ENCODE results near the gene FRAS1. TPM values are rescaled to one million over a fixed set of nuclear protein-coding genes. Genes with fewer than 3 reads are reported as not detected.
"Not testable (repeated sequence)": the region's sequence is repeated elsewhere in the genome, so short reads cannot be mapped to it uniquely, and the experiment has no call there.

FRAS1 gene
- total RNA-seq, 1 donor from 2014 or later = 0.13 TPM

DNA sequence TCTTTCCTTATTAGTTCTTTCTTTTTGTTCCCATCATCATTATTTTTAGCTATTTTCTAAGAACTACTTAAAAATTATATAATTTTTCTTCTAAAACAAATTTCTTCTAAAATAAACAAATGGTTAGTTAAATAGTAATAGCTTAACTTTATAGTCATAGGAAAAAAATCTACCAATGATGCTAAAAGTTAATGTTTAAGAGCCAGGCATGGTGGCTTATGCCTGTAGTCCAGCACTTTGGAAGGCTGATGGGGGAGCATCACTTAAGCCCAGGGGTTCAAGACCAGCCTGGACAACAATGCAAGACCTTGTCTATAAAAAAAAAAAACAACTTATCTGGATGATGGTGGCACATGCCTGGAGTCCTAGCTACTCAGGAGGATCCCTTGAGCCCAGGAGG lies 367.3 kb downstream of the FRAS1 start:
- DNase-seq (ENCODE audit: low read depth in 2 of 2) = no peak

DNA sequence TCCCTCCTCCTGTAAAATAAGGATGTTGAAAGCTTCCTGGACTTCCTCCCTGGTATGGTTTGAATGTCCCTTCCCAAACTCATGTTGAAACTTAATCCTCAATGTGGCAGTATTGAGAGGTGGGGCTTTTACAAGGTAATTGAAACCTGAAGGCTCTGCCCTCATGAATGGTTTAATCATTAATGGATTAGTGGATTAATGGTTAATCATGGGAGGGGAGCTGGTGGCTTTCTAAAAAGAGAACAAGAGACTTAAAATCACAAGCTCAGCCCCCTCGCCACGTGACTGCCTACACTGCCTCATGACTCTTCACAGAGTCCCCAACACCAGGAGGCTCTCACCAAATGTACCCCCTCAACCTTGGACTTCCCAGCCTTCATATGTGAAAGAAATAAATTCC lies 369.8 kb downstream of the FRAS1 start:
- DNase-seq (ENCODE audit: low read depth in 2 of 2) = no peak

DNA sequence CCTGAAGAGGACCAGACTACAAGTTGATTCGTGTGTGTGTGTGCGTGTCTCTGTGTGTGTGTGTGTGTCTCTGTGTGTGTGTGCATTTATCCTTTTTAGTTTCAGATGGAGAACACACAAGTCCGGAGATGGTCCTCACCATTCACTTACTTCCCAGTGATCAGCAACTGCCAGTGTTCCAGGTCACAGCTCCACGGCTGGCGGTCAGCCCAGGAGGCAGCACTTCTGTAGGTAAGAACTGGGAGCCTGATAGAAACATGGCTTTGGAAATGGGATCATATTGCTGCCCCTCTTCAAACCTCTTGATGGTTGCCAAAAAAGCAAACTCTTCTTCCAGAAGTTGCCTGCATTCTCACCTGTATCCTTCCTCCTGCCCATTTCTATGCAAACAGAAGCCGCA lies 371.9 kb downstream of the FRAS1 start:
- DNase-seq (ENCODE audit: low read depth in 2 of 2) = no peak

DNA sequence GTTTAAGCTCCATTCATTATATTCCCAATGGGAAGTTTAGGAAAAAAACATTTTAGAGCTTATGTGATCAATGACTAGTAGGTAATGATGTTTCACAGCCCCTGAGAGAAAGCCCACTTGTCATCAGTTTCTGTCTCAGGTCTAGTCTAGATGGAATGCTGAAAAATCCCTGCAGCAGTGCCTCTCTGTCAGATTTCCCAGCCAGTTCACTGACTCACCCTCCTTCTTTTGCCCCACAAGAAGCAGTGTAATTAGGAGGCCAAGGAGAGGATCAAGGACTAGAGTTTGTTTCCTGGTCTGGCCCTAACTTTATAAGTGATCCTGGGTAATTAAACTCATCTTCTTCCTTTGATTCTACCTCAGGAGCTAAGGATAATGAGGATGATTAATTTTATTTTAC lies 375.8 kb downstream of the FRAS1 start:
- DNase-seq (ENCODE audit: low read depth in 2 of 2) = no peak

DNA sequence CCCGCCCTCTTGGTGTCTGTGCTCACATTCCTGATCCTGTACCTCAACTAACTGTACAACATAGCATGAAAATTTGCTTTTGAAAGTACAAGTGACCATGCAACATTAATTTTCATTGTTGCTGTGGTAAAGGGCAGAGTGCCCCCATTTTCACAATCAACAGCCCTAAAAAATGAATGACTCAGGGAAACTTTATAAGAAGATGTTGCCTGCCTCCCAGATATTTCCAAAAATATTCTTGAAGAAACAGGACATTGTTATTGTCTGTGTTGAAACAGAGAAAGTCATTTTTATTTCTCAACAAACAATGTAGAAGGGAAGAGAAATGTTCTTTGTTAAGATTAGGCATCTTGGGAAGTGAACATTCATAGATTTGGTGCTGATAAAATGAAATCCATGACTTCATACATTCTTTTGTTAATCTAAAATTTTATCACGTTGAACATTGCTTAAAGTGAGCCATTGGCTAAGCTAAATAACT lies 380.5 kb downstream of the FRAS1 start:
- DNase-seq (ENCODE audit: low read depth in 2 of 2) = no peak

DNA sequence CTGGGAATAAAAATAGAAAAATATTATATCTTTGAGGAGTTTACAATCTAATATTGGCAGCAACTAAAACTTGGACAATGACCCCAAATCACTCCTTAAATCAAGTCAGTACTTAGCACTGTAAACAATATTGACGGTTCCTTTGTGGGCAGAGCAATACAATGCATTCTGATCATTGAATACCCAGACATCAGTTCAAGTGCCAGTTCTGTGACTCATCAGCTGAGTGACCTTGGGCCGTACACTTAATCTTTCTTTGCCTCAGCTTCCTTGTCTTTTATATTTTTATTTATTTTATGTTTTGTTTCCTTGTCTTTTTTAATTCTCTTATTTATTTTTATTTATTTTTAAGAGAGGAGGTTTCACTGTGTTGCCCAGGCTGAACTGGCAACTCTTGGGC lies 382.2 kb downstream of the FRAS1 start:
- no peak for DNase-seq (ENCODE audit: low read depth in 2 of 2)

DNA sequence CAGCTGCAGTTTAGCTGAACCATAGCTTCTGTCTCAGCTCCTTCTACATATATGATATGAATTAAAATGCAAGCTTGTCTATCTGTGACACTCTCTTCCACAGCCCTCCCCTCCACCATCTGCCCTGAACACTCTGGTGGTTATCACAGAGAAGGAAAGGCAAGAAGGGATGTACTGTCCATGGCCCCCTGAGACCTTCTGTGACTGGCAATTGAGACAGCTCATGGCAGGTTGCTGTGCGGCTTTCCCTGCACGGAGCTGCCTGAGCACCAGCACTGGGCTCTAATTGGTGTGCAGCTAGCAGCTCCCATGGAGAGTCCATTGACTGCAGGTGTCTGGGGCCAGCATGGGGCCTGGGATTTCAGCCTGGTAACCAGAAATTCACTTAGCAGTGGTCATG lies 384.6 kb downstream of the FRAS1 start:
- no peak for DNase-seq (ENCODE audit: low read depth in 2 of 2)

DNA sequence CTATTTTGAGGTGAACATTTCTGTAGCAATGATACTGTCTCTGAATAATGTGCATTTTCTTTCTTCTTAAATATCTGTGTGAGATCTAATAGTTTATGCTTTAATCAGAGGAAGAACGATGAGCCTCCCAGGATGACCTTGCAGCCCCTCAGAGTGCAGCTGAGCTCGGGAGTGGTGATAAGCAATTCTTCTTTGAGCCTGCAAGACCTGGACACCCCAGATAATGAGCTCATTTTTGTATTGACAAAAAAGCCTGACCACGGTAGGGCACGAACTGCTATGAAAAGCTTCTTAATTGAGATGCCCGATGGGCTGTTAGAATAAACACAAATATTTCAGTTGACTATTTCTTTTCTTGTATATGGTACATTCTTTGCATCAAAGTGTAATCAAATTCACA lies 389.5 kb downstream of the FRAS1 start:
- DNase-seq (ENCODE audit: low read depth in 2 of 2) = no peak

DNA sequence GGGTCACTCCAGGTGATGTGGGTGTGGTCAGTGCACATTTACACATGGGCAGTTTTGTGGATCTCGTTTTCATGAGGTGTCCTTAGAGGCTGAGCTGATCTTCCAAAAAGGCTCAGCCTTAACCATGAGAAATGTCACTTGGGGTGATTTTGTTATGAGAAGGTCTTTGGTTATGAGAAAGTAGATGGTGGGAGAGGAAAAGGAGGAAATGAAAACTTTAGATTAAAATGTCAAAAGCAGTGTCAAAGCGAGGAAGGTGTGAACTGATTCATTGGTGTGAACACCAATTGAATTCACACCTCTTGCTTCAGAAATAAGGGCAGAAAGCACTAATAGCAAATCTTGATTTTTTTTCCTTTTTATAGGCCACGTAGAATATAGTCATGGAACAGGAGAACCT lies 394.3 kb downstream of the FRAS1 start:
- no peak for DNase-seq (ENCODE audit: low read depth in 2 of 2)

DNA sequence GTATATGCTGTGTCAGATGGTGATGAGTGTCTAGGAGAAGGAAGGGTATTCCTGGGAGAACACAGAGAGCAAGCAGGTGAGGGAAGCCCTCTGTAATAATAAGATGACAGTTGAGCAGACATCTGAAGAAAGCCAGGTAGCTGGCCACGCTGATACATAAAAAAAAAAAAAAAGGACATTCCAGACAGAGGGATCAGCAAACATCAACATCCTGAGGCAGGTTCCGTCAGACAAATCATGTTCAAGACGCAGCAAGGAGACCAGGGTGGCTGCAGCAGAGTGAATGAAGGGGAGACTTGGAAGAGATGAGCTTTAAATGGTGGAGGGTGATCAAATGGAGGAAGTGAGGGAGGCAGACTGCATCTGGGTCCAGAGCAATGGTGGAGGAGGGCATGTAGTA lies 396.9 kb downstream of the FRAS1 start:
- DNase-seq (ENCODE audit: low read depth in 2 of 2) = no peak

DNA sequence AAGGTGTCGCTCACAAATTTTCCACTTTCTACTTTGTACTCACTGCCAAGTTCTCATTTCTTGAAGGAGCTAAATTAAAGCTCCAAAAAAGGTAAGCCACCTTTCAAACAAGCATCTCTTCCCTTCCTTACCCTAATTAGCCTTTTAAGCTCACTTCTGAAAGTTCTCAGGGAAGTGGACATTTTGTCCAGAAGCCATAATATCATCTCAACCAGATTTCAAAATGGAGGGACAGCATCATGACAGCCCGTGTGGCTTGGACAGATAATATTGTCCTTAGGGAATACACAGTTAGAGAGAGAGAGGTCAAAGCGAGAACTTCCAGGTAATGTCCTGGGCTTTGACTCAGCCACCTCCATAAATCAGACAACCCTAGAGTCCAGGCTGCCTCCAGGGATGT lies 400.6 kb downstream of the FRAS1 start:
- DNase-seq (ENCODE audit: low read depth in 2 of 2) = no peak

DNA sequence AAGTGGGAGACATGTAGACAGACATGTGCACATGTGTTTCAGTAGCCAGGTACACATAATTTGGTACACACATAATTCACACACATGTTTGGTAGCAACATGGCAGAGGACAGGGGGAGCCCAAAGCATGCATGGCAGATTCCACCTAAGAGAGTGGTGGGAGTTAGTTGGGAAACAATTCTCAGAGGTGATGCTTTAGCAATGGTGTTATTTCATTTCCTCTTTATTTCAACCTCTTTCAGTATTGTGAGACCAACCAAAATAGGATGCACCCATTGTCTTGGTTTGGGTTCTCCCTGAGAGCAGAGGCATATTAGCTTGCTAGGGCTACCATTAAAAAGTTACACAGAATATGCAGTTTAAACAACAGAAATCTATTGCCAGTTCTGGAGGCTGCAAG lies 402.2 kb downstream of the FRAS1 start:
- DNase-seq (ENCODE audit: low read depth in 2 of 2) = no peak

DNA sequence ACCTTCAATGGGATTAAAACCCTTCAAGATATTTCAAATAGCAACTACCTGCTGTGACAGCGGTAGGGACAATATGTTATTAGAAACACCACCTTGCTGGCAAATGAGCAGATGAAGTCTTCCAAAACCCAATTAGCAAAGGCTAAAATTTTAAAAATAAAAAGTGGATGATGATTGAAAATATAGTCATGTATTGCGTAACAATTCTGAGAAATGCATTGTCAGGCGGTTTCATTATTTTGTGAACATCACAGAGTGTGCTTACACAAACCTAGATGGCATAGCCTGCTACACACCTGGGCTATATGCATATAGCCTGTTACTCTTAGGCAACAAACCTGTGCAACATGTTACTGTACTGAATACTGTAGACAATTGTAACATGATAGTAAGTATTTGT lies 403.2 kb downstream of the FRAS1 start:
- DNase-seq (ENCODE audit: low read depth in 2 of 2) = no peak

DNA sequence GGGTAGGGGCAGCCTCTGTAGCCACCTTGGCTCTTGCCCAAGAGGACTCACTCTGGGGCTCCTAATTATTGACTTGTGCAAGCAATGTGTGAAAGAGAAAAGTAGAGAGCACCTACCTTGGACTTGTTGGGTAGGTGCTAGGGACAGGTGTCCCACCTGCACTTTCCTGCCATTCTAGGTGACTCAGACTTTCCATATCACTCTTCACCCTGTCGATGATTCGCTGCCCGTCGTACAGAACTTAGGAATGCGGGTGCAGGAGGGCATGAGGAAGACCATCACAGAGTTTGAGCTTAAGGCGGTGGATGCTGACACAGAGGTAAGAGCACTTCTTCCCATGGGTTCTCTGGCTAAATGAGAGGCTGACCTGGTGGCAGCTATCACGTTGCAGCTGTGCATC lies 407.1 kb downstream of the FRAS1 start:
- no peak for DNase-seq (ENCODE audit: low read depth in 2 of 2)

DNA sequence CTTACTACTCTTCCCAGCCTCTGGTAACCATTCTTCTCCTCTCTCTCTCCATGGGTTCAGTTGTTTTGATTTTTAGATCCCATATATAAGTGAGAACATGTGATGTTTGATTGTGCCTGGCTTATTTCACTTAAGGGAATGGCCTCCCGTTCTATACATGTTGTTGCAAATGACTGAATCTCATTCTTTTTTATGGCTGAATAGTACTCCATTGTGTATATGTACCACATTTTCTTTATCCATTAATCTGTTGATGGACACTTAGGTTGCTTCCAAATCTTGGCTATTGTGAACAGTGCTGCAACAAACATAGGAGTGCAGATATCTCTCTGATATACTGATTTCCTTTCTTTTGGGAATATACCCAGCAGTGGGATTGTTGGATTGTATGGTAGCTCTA lies 410.1 kb downstream of the FRAS1 start:
- DNase-seq (ENCODE audit: low read depth in 2 of 2) = not testable (repeated sequence)

DNA sequence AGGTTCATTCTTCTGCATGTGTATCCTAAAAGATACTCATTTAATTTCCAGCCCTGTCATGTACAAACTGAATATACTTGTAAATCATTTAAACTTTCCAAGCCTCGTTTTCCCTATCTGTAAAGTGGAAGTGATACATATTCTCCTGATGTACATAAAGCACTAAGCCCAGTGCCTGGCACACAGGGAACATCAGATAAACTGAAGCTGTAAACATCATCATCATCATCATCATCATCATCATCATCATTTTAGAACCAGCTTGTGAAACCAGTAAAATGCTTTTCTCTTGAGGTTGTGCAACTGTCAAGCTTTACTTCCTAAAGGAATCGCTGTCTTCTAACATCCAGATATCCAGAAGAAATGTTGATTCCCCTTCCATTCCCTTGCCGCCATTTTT lies 411.1 kb downstream of the FRAS1 start:
- DNase-seq (ENCODE audit: low read depth in 2 of 2) = no peak

DNA sequence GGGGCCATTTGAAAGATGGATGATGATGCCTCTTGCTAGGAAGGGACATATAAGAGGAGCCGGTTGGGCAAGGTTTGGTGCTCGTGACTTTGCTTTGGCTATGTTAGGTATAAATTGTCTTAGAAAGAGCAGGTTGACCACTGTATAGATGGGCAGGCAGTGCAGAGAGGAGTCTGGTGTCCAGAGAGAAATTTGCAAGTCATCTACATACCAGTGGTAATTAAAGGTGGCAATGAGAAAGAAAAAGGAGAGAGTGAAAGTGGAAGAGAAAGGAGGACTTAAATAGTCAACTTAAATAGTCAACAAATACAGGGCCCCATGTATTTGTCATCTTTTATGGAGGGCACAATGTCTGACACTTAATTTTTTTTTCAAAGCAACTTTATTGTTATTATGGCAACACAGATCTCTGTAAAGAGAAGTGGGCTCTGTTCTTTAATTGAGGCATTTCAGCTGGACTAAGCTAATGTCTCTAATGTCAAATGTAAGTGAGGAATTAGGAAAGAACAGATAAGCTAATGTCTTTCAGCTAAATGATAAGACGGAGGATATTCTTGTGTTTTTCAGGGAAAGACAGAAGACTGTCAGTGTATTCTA lies 419.1 kb downstream of the FRAS1 start:
- DNase-seq (ENCODE audit: low read depth in 2 of 2) = no peak

DNA sequence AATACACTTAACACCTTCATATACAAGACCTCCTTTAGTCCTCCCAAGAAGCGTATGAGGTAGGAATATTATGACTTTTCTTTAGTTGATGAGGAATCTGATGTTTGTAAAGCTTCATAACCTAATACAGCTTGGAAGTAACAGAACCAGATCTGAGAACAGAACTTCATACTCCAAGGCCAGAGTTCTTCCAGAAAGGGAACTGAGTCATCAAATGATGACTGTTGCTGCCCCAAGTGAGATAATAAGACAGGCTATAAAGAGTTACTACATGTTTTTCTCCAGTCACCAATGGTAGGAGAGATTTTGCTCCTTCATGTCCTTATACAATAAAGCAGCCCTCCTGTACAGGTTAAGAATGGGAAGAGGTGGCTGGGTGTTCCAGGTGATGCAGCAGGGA lies 420.2 kb downstream of the FRAS1 start:
- DNase-seq (ENCODE audit: low read depth in 2 of 2) = no peak

DNA sequence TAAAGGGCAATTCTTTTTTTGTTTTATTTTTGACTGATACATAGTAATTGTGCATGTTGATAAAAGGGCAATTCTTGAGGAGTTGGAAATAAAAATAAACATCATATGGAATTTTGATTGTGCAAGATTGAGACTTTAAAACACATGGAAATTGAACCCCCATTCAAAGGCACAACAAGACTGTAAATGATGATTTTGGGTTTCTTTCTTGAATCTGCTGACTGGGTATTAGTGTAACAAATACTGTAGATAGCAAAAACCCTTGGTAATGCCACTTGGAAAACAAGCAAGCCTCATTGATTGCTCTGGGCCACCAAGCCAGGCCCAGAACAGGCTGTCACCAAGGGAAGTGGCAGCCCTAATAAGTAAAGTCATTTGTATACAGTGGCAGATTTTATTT lies 421.4 kb downstream of the FRAS1 start:
- DNase-seq (ENCODE audit: low read depth in 2 of 2) = no peak

DNA sequence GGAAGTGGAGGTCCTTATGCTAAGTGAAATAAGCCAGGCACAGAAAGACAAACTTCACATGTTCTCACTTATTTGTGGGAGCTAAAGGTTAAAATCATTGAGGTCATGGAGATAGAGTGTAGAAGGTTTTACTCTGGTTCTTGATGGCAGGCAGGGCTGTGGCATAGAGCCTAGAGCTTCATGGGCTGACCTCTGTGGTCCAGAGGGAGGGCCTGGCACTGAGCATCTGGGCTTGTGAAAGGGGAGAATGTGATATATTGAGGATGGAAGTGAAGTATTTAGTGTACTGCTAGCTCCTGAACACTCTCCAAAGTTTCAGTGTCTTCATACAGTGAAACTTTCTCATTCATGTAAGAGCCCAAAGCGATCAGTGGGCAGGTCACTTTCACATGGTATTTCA lies 423.2 kb downstream of the FRAS1 start:
- no peak for DNase-seq (ENCODE audit: low read depth in 2 of 2)

DNA sequence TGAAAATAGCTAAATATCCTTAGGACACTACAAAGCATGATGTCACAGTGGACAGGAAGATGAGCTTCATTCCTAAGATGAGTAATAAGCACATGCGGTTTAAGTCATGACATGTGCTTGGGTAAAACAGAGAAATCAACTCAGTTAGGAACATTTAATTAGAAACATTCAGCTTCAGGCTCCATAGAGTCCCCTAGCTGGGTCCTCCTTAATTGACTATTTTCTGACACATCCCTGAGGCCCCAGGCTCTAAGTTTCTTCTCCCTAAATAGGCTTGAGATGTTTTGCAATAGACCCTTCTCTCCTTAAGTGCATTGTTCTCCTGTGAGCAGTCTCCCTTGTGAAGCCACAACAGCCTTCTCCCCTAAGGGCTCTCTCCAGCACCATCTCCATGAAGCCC lies 424.1 kb downstream of the FRAS1 start:
- DNase-seq (ENCODE audit: low read depth in 2 of 2) = no peak

DNA sequence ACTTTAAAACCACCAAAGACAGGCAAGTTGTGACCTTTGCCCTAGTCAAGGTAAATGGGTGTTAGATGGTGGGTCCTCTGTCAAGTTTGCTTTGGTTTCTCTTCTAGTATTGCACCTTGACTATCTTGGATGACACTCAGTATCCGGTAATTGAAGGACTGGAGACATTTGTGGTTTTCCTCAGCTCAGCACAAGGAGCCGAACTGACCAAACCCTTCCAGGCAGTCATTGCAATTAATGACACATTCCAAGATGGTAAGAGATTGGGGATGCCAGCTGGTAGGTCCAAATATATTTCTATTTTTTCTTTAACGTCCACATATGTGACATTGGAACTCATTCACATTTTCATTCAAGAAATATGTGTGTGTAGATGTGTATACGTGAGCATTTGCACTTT lies 425.2 kb downstream of the FRAS1 start:
- no peak for DNase-seq (ENCODE audit: low read depth in 2 of 2)

DNA sequence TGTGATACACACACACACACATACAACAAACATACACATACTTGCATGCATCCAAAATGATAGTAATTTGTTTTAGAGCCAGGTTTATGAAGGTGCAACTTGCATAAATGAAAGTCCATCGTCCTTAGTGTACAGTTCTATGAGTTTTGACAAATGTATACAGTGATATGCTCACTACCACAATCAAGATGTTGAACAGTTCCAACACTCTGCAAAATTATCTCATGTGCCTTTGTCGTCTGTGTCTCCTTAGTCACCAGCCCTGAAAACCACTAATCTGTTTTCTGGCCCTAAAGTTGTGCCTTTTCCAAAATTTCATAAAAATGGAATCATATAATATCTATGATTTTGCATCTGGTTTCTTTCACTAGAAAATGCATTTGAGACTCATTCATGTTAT lies 426.7 kb downstream of the FRAS1 start:
- DNase-seq (ENCODE audit: low read depth in 2 of 2) = no peak

DNA sequence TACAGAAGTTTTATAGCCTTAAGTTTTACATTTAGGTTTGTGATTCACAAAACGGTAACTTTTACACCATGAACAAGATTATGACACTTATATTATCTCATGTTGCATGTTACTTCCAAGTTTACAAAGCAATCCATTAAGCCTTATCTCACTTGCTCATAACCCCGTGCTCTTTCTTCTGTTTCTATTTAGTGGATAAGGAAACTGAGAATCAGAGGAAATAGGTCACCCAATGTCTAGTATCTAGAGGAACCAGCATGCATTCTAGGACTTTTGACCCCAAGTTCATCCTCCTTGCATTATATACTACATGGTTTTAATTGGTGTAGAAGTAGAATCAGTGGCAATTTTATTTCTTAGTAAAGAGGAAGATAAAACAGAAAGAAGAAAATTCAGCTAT lies 427.5 kb downstream of the FRAS1 start:
- no peak for DNase-seq (ENCODE audit: low read depth in 2 of 2)

Measured in dermis microvascular lymphatic vessel endothelial cell (primary cell).